Mesenchymal stem cell (in vitro differentiated cells and primary cell): ENCODE data around the gene ZDHHC9.

Experiments used
- DNase-seq: peaks from one replicate; pipeline ENCODE4 v3.0.0-alpha.2; 2013
- H2AFZ ChIP-seq: one replicate; pipeline ENCODE4 v1.6.1; 2013; ENCODE audit warnings: low read depth, mild to moderate bottlenecking, control low read depth, inconsistent platforms, low read length, moderate library complexity
- H2AK5ac ChIP-seq: 2 replicates; pipeline ENCODE4 v1.6.1; 2013; ENCODE audit warnings: low read length, moderate library complexity, mild to moderate bottlenecking, inconsistent platforms; ENCODE audit not compliant: severe bottlenecking
- H2BK120ac ChIP-seq: one replicate; pipeline ENCODE4 v1.6.1; 2013; ENCODE audit warnings: low read depth, mild to moderate bottlenecking, inconsistent platforms, low read length, moderate library complexity
- H2BK12ac ChIP-seq, 2 experiments: one replicate each; pipeline ENCODE4 v1.6.1; 2013; ENCODE audit warnings: inconsistent platforms in 2 of 2, low read length in 2 of 2, mild to moderate bottlenecking in 2 of 2, moderate library complexity in 2 of 2, control low read depth in 1 of 2
- H2BK15ac ChIP-seq: one replicate; pipeline ENCODE4 v1.6.1; 2013; ENCODE audit warnings: mild to moderate bottlenecking, low read depth, inconsistent platforms; ENCODE audit not compliant: poor library complexity, severe bottlenecking
- H2BK5ac ChIP-seq: 2 replicates; pipeline ENCODE4 v1.6.1; 2013; ENCODE audit warnings: low read depth, mild to moderate bottlenecking, low read length, control low read depth, inconsistent platforms; ENCODE audit not compliant: poor library complexity, severe bottlenecking
- H3K14ac ChIP-seq, 2 experiments: one replicate each; pipeline ENCODE4 v1.6.1; 2013; ENCODE audit warnings: inconsistent platforms in 2 of 2, low read length in 2 of 2, control low read depth in 1 of 2, mild to moderate bottlenecking in 1 of 2, moderate library complexity in 1 of 2
- H3K18ac ChIP-seq, 2 experiments: one replicate each; pipeline ENCODE4 v1.6.1; 2013; ENCODE audit warnings: inconsistent platforms in 2 of 2, low read length in 2 of 2, control low read depth in 1 of 2, low read depth in 1 of 2, mild to moderate bottlenecking in 1 of 2
- H3K23ac ChIP-seq, 2 experiments: one replicate each; pipeline ENCODE4 v1.6.1; 2013; ENCODE audit warnings: inconsistent platforms in 2 of 2, low read length in 2 of 2, mild to moderate bottlenecking in 2 of 2, moderate library complexity in 2 of 2, control low read depth in 1 of 2
- H3K27ac ChIP-seq: 2 replicates; pipeline ENCODE4 v1.5.1; 2013; ENCODE audit warnings: mild to moderate bottlenecking, moderate library complexity, low read length, control low read depth, inconsistent platforms; ENCODE audit not compliant: poor library complexity, severe bottlenecking
- H3K27me3 ChIP-seq, 2 experiments: 2 replicates each; pipeline versions ENCODE4 v1.6.1 to v1.7.0; 2013; ENCODE audit warnings: low read length in 2 of 2, mild to moderate bottlenecking in 2 of 2, moderate library complexity in 2 of 2, control low read depth in 1 of 2, inconsistent platforms in 1 of 2; ENCODE audit not compliant: control insufficient read depth in 1 of 2, insufficient read depth in 1 of 2
- H3K36me3 ChIP-seq, 2 experiments: 2 replicates each; pipeline versions ENCODE4 v1.6.1 to v1.7.0; 2013; ENCODE audit warnings: low read length in 2 of 2, control low read depth in 1 of 2, inconsistent platforms in 1 of 2, low read depth in 1 of 2, mild to moderate bottlenecking in 1 of 2; ENCODE audit not compliant: insufficient read depth in 2 of 2, control insufficient read depth in 1 of 2
- H3K4ac ChIP-seq, 2 experiments: one replicate each; pipeline ENCODE4 v1.6.1; 2013; ENCODE audit warnings: inconsistent platforms in 2 of 2, low read length in 2 of 2, mild to moderate bottlenecking in 2 of 2, moderate library complexity in 2 of 2, control low read depth in 1 of 2, low read depth in 1 of 2
- H3K4me1 ChIP-seq: 2 replicates; pipeline ENCODE4 v1.6.1; 2013; ENCODE audit warnings: low read depth, low read length, control low read depth; ENCODE audit not compliant: control insufficient read depth, insufficient read depth
- H3K4me2 ChIP-seq: 2 replicates; pipeline ENCODE4 v1.6.1; 2013; ENCODE audit warnings: low read length, mild to moderate bottlenecking, inconsistent platforms; ENCODE audit not compliant: poor library complexity, severe bottlenecking
- H3K4me3 ChIP-seq, 2 experiments: 2 replicates each; pipeline versions ENCODE4 v1.5.1 to v1.7.0; 2013; ENCODE audit warnings: low read length in 2 of 2, mild to moderate bottlenecking in 2 of 2, control low read depth in 1 of 2, low read depth in 1 of 2; ENCODE audit not compliant: insufficient read depth in 1 of 2
- H3K79me1 ChIP-seq: replicated peaks from 2 replicates; pipeline ENCODE4 v1.6.1; 2013; ENCODE audit warnings: mild to moderate bottlenecking, control low read depth, low read length, inconsistent platforms; ENCODE audit not compliant: poor library complexity, severe bottlenecking
- H3K9ac ChIP-seq: 2 replicates; pipeline ENCODE4 v1.7.0; 2013; ENCODE audit warnings: mild to moderate bottlenecking, low read length, moderate library complexity
- H3K9me3 ChIP-seq: 2 replicates; pipeline ENCODE4 v1.7.0; 2013; ENCODE audit warnings: mild to moderate bottlenecking, low read length; ENCODE audit not compliant: control insufficient read depth
- H4K8ac ChIP-seq: one replicate; pipeline ENCODE4 v1.6.1; 2013; ENCODE audit warnings: inconsistent platforms, mild to moderate bottlenecking, low read length, moderate library complexity
- H4K91ac ChIP-seq: one replicate; pipeline ENCODE4 v1.6.1; 2013; ENCODE audit warnings: mild to moderate bottlenecking, low read length, inconsistent platforms
- WGBS: methylation state at CpG from one replicate; pipeline ENCODE4 v1.1.7; 2013; ENCODE audit warnings: mixed read lengths; 5-methylcytosine and 5-hydroxymethylcytosine counted together

Gene ZDHHC9

GRCh38 chrX:129798888-129799287, 44.8 kb downstream of the ZDHHC9 start:
- H3K9me3 ChIP-seq, result no peaks in the 10 kb centered on the region
- H3K23ac ChIP-seq, result no peak overlapping the region
- no peak overlapping the region for H3K4me2 ChIP-seq
- no peak overlapping the region for H3K4me3 ChIP-seq
- H2AFZ ChIP-seq, result no peak overlapping the region
- H3K27me3 ChIP-seq, result peaks cover 0 to 30% of the 10 kb centered on the region in 2 experiments
- H3K79me1 ChIP-seq, result no peaks in the 10 kb centered on the region
- H3K27ac ChIP-seq, result no peak overlapping the region
- H3K4me1 ChIP-seq, result no peaks in the 10 kb centered on the region
- H3K36me3 ChIP-seq, result peaks cover 12 to 30% of the 10 kb centered on the region in 2 experiments
- H3K18ac ChIP-seq, result no peak overlapping the region
- H4K8ac ChIP-seq, result no peak overlapping the region
- H2BK12ac ChIP-seq, result no peak overlapping the region
- no peak overlapping the region for H2BK120ac ChIP-seq
- no peak overlapping the region for H3K14ac ChIP-seq
- no peak for DNase-seq
- H3K9ac ChIP-seq, result no peak overlapping the region
- no peak overlapping the region for H3K4ac ChIP-seq
- H4K91ac ChIP-seq, result no peak overlapping the region
- no peak overlapping the region for H2BK15ac ChIP-seq
- WGBS, result 90% methylated on average over 2 of the region's 5 CpGs
- no peak overlapping the region for H2BK5ac ChIP-seq
- H2AK5ac ChIP-seq, result no peak overlapping the region

- no peak overlapping the region for H3K4ac ChIP-seq
- no peaks in the 10 kb centered on the region for H3K4me1 ChIP-seq
- H2BK5ac ChIP-seq, result no peak overlapping the region
- no peaks in the 10 kb centered on the region for H3K9me3 ChIP-seq
- H3K4me2 ChIP-seq, result no peak overlapping the region
- H3K36me3 ChIP-seq, result peaks cover 16 to 26% of the 10 kb centered on the region in 2 experiments
- peaks cover 0 to 27% of the 10 kb centered on the region in 2 experiments for H3K27me3 ChIP-seq
- no peak overlapping the region for H2BK120ac ChIP-seq
- no peak overlapping the region for H2BK15ac ChIP-seq
- no peak for DNase-seq
- no peaks in the 10 kb centered on the region for H3K79me1 ChIP-seq
- H2BK12ac ChIP-seq, result no peak overlapping the region
- H3K23ac ChIP-seq, result no peak overlapping the region
- no peak overlapping the region for H3K27ac ChIP-seq
- no peak overlapping the region for H3K9ac ChIP-seq
- no peak overlapping the region for H2AFZ ChIP-seq
- H3K14ac ChIP-seq, result no peak overlapping the region
- no peak overlapping the region for H4K91ac ChIP-seq
- H4K8ac ChIP-seq, result no peak overlapping the region
- no peak overlapping the region for H3K4me3 ChIP-seq
- whole genome bisulfite sequencing, result 94% methylated on average over 3 of the region's 3 CpGs
- H3K18ac ChIP-seq, result no peak overlapping the region
- no peak overlapping the region for H2AK5ac ChIP-seq
Observed at GRCh38 chrX:129798456-129798855, 45.2 kb downstream of the ZDHHC9 start.

DNA sequence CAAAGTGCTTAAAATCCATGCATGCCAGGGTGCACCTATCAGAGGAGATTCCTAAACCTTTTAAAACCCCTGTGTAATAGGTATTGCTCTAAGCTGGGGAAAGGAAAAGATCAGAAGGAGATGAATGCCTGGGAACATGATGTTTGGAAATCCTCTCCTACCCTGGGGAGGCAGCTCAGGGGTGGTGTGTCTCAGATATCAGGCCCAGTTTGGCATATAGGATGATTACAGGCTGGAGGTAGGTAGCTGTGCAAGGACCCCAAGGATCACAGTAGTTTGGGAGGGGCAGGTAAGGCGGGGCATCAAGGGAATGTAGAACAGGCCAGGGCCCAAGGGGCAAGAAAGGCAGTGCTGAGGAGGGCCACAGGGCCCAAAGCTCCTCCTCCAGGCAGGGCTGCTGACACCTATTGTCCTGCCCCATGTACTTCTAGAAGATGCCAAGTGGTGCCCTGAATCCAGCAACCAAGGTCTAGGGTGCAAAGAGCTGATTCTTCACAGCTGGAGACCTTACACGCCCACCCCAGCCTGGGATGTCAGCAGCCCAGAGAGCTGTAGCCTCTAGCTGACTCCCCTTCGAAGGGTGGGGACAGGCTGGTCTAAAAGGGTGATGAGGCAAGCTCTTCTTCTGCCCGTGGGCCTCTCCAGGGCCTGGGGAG, 46.3 kb downstream of the ZDHHC9 start:
- H3K9ac ChIP-seq, result no peak overlapping the region
- H2AK5ac ChIP-seq, result no peak overlapping the region
- H2BK120ac ChIP-seq, result no peak overlapping the region
- H3K4ac ChIP-seq, result no peak overlapping the region
- no peak overlapping the region for H4K91ac ChIP-seq
- H3K27ac ChIP-seq, result no peak overlapping the region
- no peak overlapping the region for H2BK12ac ChIP-seq
- no peak overlapping the region for H3K14ac ChIP-seq
- no peak overlapping the region for H2AFZ ChIP-seq
- no peak overlapping the region for H3K4me2 ChIP-seq
- H3K18ac ChIP-seq, result no peak overlapping the region
- H2BK5ac ChIP-seq, result no peak overlapping the region
- H3K23ac ChIP-seq, result no peak overlapping the region
- 94% methylated on average over 4 of the region's 4 CpGs for WGBS
- H3K4me3 ChIP-seq, result no peak overlapping the region
- DNase-seq, result no peak
- H3K9me3 ChIP-seq, result no peaks in the 10 kb centered on the region
- H3K27me3 ChIP-seq, result peaks cover 0 to 20% of the 10 kb centered on the region in 2 experiments
- no peaks in the 10 kb centered on the region for H3K4me1 ChIP-seq
- peaks cover 17 to 24% of the 10 kb centered on the region in 2 experiments for H3K36me3 ChIP-seq
- H3K79me1 ChIP-seq, result no peaks in the 10 kb centered on the region
- no peak overlapping the region for H4K8ac ChIP-seq
- no peak overlapping the region for H2BK15ac ChIP-seq

- no peaks in the 10 kb centered on the region for H3K9me3 ChIP-seq
- no peak overlapping the region for H2AFZ ChIP-seq
- H3K4me2 ChIP-seq, result no peak overlapping the region
- H3K36me3 ChIP-seq, result peaks cover 17 to 18% of the 10 kb centered on the region in 2 experiments
- no peak overlapping the region for H3K14ac ChIP-seq
- H3K4ac ChIP-seq, result no peak overlapping the region
- no peak overlapping the region for H2BK120ac ChIP-seq
- H3K18ac ChIP-seq, result no peak overlapping the region
- no peak overlapping the region for H2AK5ac ChIP-seq
- no peak overlapping the region for H3K9ac ChIP-seq
- H3K27ac ChIP-seq, result no peak overlapping the region
- 100% methylated on average over 1 of the region's 1 CpG for WGBS
- H2BK12ac ChIP-seq, result no peak overlapping the region
- H3K4me1 ChIP-seq, result no peaks in the 10 kb centered on the region
- no peak overlapping the region for H4K8ac ChIP-seq
- H3K27me3 ChIP-seq, result peaks cover 0 to 25% of the 10 kb centered on the region in 2 experiments
- no peak overlapping the region for H4K91ac ChIP-seq
- H3K79me1 ChIP-seq, result no peaks in the 10 kb centered on the region
- no peak overlapping the region for H3K4me3 ChIP-seq
- DNase-seq, result no peak
- H3K23ac ChIP-seq, result no peak overlapping the region
- H2BK15ac ChIP-seq, result no peak overlapping the region
- no peak overlapping the region for H2BK5ac ChIP-seq
Observed at GRCh38 chrX:129795584-129795983, 48.1 kb downstream of the ZDHHC9 start.
